ENCODE results near the gene LRP1B. TPM values are rescaled to one million over a fixed set of nuclear protein-coding genes. Genes with fewer than 3 reads are reported as not detected.

Gene LRP1B
- polyA plus RNA-seq, 1 of the 3 experiments (the other 2 are of a cell fraction) = 0.28 TPM

DNA sequence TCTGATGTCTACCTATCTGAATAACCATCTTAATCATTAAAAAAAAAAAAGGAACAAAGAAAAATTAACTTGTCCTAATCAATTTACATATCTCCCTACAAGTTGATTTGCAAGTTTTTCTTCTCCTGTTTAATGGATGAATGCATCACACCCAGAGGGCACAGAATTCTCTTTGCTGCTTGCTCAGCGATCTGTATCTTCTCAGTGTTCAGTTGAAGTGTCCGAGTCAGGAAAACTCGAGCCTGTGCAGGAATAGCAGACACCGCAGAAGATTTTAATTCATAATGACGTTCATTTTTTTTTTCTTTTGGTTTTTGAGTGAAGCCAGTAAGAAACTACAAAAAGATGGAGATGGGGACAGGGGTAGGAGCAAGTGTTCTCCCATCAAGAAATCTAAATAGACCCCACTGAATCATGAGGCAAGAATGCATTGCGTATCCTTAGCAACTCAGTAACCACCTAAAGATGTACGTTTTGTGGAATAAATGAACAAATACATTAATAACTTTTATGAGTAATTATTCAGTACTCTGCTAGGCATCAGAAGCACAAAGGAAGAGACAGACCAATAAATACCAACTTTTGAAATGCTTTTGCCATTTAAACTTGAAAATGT, 675.5 kb downstream of the LRP1B start:
- no peaks in the 10 kb centered on the region for H3K27me3 ChIP-seq (ENCODE audit: insufficient read depth)
- no peaks in the 10 kb centered on the region for H3K9me3 ChIP-seq
- no peak overlapping the region for H3K4me3 ChIP-seq (ENCODE audit: low read depth in 2 of 2, low read length in 1 of 2)
- TF ChIP-seq POLR2AphosphoS5 (IDR thresholded peaks at IDR 0.05; ENCODE audit: low read depth, low read length) (0 out of 2 replicates have a peak, but pooled peaks have one; percentile 28), EP300 (IDR thresholded peaks at IDR 0.05; ENCODE audit: borderline replicate concordance in 1 of 2, low read depth in 1 of 2, low read length in 1 of 2) (peak; percentile 17 to 73; a peak in 3 of 4 replicates), RCOR1 (IDR thresholded peaks at IDR 0.05; ENCODE audit: low read length) (peak; percentile 53; the same call in 1 of the 2 replicates), FOXM1 (IDR thresholded peaks at IDR 0.05; ENCODE audit: low read depth) (peak; percentile 38; the same call in 1 of the 2 replicates), ELF1 (IDR thresholded peaks at IDR 0.05) (no peak), JUND (IDR thresholded peaks at IDR 0.05) (0 out of 2 replicates have a peak, but pooled peaks have one; percentile 51), NFIC (IDR thresholded peaks at IDR 0.05; ENCODE audit: borderline replicate concordance) (peak; percentile 22; the same call in 1 of the 2 replicates), PBX3 (IDR thresholded peaks at IDR 0.05) (peak; percentile 80), TEAD4 (IDR thresholded peaks at IDR 0.05; ENCODE audit: borderline replicate concordance, insufficient read depth) (peak; percentile 44; the same call in 1 of the 2 replicates), GABPA (IDR thresholded peaks at IDR 0.05; ENCODE audit: low read depth) (no peak), NRF1 (IDR thresholded peaks at IDR 0.05; ENCODE audit: low read depth, low read length) (no peak), MAX (IDR thresholded peaks at IDR 0.05; ENCODE audit: low read depth) (no peak), TCF12 (IDR thresholded peaks at IDR 0.05) (peak; percentile 77), FOSL2 (IDR thresholded peaks at IDR 0.05; ENCODE audit: borderline replicate concordance, low read depth) (0 out of 2 replicates have a peak, but pooled peaks have one; percentile 4), SIN3A (IDR thresholded peaks at IDR 0.05; ENCODE audit: borderline replicate concordance, low read depth, low read length) (no peak), RXRA (IDR thresholded peaks at IDR 0.05; ENCODE audit: borderline replicate concordance, low read depth) (no peak), GATA2 (CRISPR knock-in tag; IDR thresholded peaks at IDR 0.05) (peak; percentile 67), YY1 (IDR thresholded peaks at IDR 0.05; ENCODE audit: low read depth) (no peak)
- TF ChIP-seq, protein P1, sequence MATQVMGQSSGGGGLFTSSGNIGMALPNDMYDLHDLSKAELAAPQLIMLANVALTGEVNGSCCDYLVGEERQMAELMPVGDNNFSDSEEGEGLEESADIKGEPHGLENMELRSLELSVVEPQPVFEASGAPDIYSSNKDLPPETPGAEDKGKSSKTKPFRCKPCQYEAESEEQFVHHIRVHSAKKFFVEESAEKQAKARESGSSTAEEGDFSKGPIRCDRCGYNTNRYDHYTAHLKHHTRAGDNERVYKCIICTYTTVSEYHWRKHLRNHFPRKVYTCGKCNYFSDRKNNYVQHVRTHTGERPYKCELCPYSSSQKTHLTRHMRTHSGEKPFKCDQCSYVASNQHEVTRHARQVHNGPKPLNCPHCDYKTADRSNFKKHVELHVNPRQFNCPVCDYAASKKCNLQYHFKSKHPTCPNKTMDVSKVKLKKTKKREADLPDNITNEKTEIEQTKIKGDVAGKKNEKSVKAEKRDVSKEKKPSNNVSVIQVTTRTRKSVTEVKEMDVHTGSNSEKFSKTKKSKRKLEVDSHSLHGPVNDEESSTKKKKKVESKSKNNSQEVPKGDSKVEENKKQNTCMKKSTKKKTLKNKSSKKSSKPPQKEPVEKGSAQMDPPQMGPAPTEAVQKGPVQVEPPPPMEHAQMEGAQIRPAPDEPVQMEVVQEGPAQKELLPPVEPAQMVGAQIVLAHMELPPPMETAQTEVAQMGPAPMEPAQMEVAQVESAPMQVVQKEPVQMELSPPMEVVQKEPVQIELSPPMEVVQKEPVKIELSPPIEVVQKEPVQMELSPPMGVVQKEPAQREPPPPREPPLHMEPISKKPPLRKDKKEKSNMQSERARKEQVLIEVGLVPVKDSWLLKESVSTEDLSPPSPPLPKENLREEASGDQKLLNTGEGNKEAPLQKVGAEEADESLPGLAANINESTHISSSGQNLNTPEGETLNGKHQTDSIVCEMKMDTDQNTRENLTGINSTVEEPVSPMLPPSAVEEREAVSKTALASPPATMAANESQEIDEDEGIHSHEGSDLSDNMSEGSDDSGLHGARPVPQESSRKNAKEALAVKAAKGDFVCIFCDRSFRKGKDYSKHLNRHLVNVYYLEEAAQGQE (IDR thresholded peaks at IDR 0.05; ENCODE audit: low read depth, low read length) = no peak
- no peaks in the 10 kb centered on the region for H3K9me2 ChIP-seq
- H4K20me1 ChIP-seq (ENCODE audit: insufficient read depth) = no peaks in the 10 kb centered on the region
- H3K79me2 ChIP-seq (ENCODE audit: insufficient read depth) = no peaks in the 10 kb centered on the region
- WGBS (ENCODE audit: low lambda C conversion rate) = 17% methylated on average over 7 of the region's 7 CpGs
- ChIA-PET POLR2A (no interaction called here), CTCF (interaction anchor here (1.3 kb wide), 1 partner anchor 14 kb away, joined by 4 read pairs; no protein-coding TSS in a partner anchor)
- H3K27ac ChIP-seq (ENCODE audit: low read depth in 2 of 2, low read length in 1 of 2) = peak overlapping the region; percentile 24 to 39; a peak in 3 of 4 replicates
- H3F3A ChIP-seq (replicated peaks; ENCODE audit: insufficient read depth) = peaks cover 4% of the 10 kb centered on the region
- no peak overlapping the region for H3K9ac ChIP-seq
- H3K36me3 ChIP-seq (replicated peaks in 1 of 2; ENCODE audit: control insufficient read depth in 1 of 2, insufficient read depth in 2 of 2, low read length in 1 of 2) = no peaks in the 10 kb centered on the region
- peak overlapping the region; percentile 7; the same call in 1 of the 2 replicates for H3K4me2 ChIP-seq
- H3K4me1 ChIP-seq (ENCODE audit: control insufficient read depth in 1 of 2, insufficient read depth in 2 of 2, low read depth in 1 of 2, low read length in 1 of 2) = peaks cover 0 to 13% of the 10 kb centered on the region in 2 experiments; a peak in 2 of 4 replicates
- H2AFZ ChIP-seq (ENCODE audit: low read depth) = no peak overlapping the region
- peak; percentile 27 for DNase-seq
